Lower lobe of right lung (tissue), 2 donors: ENCODE data around the gene PTPRF. TPM values are rescaled to one million over a fixed set of nuclear protein-coding genes. Genes with fewer than 3 reads are reported as not detected.
A peak's percentile ranks its signal among the peaks of the same experiment; 100 is the strongest.

Experiments used
- ATAC-seq, 2 donors: fragments of 200-7000 bp; cut with Tn5 transposase; one replicate each; pipeline ENCODE4 v1.9.1; 2020 to 2022; ENCODE audit warnings: mild to moderate bottlenecking in 2 of 2, moderate library complexity in 2 of 2
- DNase-seq: peaks from one replicate; pipeline ENCODE4 v3.0.0-alpha.2; 2020
- H3K27ac ChIP-seq: fragments of 200-600 bp; one replicate; pipeline ENCODE4 v1.8.0; 2022
- H3K27me3 ChIP-seq: fragments of 200-600 bp; one replicate; pipeline ENCODE4 v1.8.0; 2022; ENCODE audit warnings: low read depth
- H3K36me3 ChIP-seq: fragments of 200-600 bp; one replicate; pipeline ENCODE4 v1.8.0; 2022; ENCODE audit warnings: mild to moderate bottlenecking
- H3K4me1 ChIP-seq: fragments of 200-600 bp; one replicate; pipeline ENCODE4 v1.8.0; 2022
- H3K4me3 ChIP-seq: fragments of 200-600 bp; one replicate; pipeline ENCODE4 v1.8.0; 2022; ENCODE audit warnings: mild to moderate bottlenecking
- H3K9me3 ChIP-seq: fragments of 200-600 bp; one replicate; pipeline ENCODE4 v1.8.0; 2022
- CTCF ChIP-seq: fragments of 200-600 bp; IDR thresholded peaks from one replicate; pipeline ENCODE4 v1.8.0; 2022; ENCODE audit warnings: antibody characterized with exemption, mild to moderate bottlenecking
- intact Hi-C: fragments of 100-400 bp; cut with DNase I; formaldehyde crosslinking; loops from one replicate; pipeline ENCODE4 v1.11.0; 2022
- total RNA-seq: library from RNA; stranded (reverse); fragmentation: NEBNext Ultra II Directional; extraction: Animal tissue kit (Norgen Biotek cat#: 25700); gene quantifications from one replicate; pipeline ENCODE4 v1.2.1, GENCODE V29; 2021
- donor health status: DM: no; HTN: yes; CAD: no; lungs with severe emphysema.

Gene PTPRF
- total RNA-seq, 1 donor from 2014 or later = 176 TPM

DNA sequence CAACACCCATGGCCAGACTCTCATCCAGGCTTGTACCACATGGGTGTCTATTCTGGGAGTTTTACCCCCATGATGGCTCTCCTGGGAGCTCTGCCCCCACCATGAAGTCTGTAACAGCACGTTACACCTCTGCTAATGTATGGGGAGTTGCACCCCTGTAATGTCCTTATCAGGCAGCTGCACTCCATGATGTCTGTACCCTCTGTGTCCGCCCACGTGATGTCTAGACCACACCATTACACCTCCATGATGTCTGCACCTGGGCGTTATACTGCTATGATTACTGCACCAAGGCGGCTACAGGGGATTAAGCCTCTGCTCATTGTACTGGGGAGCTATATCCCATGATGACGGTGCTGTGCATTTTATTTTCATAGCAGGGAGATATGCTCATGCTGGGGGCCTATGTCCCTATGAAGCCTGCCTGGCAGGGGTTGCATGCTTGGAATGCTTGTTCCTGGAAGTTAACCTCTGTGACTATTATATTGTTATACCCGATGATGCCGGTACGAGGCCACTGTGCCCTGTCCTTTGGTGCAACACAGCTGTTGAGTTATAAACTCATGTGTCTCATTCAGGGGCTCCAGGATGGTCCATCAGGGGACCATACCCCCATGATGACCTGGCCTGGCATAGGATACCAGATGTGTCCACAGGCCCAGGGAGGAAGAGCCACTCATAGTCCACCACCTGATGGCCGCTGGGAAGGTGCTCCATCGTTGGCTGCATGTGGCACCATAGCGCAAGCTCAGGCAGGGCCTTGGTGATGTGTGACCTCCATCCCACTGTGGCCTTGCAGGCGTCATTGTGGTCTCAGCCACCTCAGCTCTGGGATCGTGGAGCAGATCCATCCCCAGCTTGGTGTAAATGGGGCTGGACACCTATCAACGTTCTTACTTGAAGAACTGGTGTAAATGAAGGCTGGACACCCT is 12.1 kb downstream of the PTPRF start:
- DNase-seq = no peak

GRCh38 chr1:43543567-43543966 is 12.9 kb downstream of the PTPRF start:
- no peak for TF ChIP-seq CTCF
- intact Hi-C loops = no loop called here
- no peak for DNase-seq

More for the DNA sequence above, 12.1 kb downstream of the PTPRF start:
- no peak for ATAC-seq
- H3K4me3 ChIP-seq = no peak overlapping the region
- no peaks in the 10 kb centered on the region for H3K36me3 ChIP-seq
- no peaks in the 10 kb centered on the region for H3K9me3 ChIP-seq
- no peak overlapping the region for H3K27ac ChIP-seq
- intact Hi-C loops = no loop called here
- H3K27me3 ChIP-seq = no peaks in the 10 kb centered on the region
- H3K4me1 ChIP-seq = peaks cover 62% of the 10 kb centered on the region
- TF ChIP-seq CTCF = no peak

DNA sequence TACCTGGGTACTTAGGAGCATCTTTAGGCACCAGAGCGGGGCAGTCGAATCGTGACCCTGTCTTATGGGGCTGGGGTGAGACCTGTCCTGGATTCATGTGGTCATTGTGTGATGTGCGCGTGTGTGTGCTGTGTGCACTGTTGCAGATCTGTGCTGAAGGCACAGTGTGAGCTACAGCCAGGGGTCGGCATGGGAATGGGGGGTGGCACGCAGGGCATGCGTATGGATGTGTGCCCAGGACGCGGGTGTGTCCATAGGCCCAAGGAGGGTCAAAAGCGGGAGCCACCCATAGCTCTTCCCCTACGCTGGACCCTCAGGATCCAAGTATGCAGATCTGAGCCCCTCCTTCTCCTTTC is 14.6 kb downstream of the PTPRF start:
- DNase-seq = no peak
- ATAC-seq = no peak
- Histone ChIP-seq H3K27ac (no peak overlapping the region), H3K9me3 (no peaks in the 10 kb centered on the region), H3K4me1 (peaks cover 79% of the 10 kb centered on the region), H3K27me3 (no peaks in the 10 kb centered on the region), H3K4me3 (no peak overlapping the region), H3K36me3 (no peaks in the 10 kb centered on the region)
- TF ChIP-seq CTCF = no peak
- intact Hi-C loops = no loop called here

More at GRCh38 chr1:43543567-43543966, 12.9 kb downstream of the PTPRF start:
- ATAC-seq = no peak
- H3K27me3 ChIP-seq = no peaks in the 10 kb centered on the region
- H3K4me3 ChIP-seq = no peak overlapping the region
- no peaks in the 10 kb centered on the region for H3K36me3 ChIP-seq
- H3K9me3 ChIP-seq = no peaks in the 10 kb centered on the region
- peak overlapping the region; percentile 38 for H3K27ac ChIP-seq
- peaks cover 63% of the 10 kb centered on the region for H3K4me1 ChIP-seq

DNA sequence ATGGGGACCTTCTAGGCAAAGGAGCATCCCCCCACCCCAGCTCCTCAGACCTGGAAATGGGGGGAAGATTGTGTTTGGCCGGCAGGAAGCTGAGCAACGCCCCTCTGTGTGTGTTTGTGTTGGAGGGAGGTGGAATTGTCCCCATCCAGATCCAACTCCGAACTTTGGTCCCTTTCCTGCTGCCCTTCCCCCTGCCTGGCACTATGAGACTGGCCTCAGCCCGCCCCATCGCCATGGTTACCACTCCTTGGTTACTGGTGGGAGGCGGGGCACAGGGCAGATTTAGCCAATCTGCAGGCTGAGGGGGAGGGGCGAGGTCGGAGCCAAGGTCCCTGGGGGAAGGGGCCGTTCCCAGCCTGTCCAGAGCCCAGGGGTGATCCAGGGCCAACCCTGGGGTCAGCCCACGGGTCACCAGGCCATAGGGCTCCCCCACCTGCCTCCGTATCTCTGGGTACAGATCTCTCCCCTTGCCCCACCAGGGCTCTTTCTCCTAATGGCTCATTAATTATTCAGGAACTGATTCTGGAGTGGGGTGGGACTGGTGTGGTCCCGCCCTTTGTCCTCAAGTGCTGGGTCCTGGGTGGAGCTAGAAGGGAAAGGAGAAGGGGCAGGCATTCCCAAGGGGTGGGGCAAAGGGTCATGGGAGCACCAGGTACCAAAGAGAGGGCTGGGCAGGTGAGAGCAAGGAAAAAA is 15.2 kb downstream of the PTPRF start:
- H3K9me3 ChIP-seq = no peaks in the 10 kb centered on the region
- intact Hi-C loops = no loop called here
- H3K4me3 ChIP-seq = no peak overlapping the region
- no peak for TF ChIP-seq CTCF
- H3K27me3 ChIP-seq = no peaks in the 10 kb centered on the region
- H3K36me3 ChIP-seq = no peaks in the 10 kb centered on the region
- ATAC-seq = peak; percentile 41 to 50
- no peak overlapping the region for H3K27ac ChIP-seq
- H3K4me1 ChIP-seq = peaks cover 80% of the 10 kb centered on the region
- DNase-seq = peak; percentile 77

GRCh38 chr1:43546388-43547100 is 15.9 kb downstream of the PTPRF start:
- Histone ChIP-seq H3K36me3 (no peaks in the 10 kb centered on the region), H3K27me3 (no peaks in the 10 kb centered on the region), H3K4me3 (no peak overlapping the region), H3K4me1 (peaks cover 78% of the 10 kb centered on the region), H3K27ac (no peak overlapping the region), H3K9me3 (no peaks in the 10 kb centered on the region)
- DNase-seq (no peak), ATAC-seq (no peak)
- no peak for TF ChIP-seq CTCF
- intact Hi-C loops = no loop called here
